GM12873 (cell line): ENCODE measurements around the gene NIFK.

ENCODE experiments used
- TF ChIP-seq, protein P1 (sequence below): IDR thresholded peaks from 2 replicates; pipeline ENCODE4 v1.5.1; 2012; ENCODE audit warnings: low read depth, mild to moderate bottlenecking, moderate library complexity, low read length, control low read depth; ENCODE audit not compliant: insufficient read depth; ENCODE audit errors: missing control alignments

Gene NIFK

DNA sequence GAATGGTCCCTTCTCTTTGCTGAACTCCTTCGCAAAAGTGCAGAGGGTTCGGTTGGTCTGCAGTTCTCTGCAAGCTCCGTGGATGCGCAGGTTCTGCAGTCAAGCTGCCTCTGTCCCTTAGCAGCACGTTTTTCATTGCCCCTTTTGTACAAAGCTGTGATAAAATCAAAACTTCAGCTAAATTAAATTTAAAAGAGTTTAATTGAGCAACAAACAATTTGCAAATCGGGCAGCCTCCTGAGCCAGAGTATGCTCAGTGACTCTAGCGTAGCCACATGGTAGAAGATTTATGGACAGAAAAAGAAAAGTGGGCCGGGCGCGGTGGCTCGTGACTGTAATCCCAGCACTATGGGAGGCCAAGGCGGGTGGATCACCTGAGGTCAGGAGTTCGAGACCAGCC lies 37.6 kb upstream of the NIFK start:
- TF ChIP-seq, protein P1, sequence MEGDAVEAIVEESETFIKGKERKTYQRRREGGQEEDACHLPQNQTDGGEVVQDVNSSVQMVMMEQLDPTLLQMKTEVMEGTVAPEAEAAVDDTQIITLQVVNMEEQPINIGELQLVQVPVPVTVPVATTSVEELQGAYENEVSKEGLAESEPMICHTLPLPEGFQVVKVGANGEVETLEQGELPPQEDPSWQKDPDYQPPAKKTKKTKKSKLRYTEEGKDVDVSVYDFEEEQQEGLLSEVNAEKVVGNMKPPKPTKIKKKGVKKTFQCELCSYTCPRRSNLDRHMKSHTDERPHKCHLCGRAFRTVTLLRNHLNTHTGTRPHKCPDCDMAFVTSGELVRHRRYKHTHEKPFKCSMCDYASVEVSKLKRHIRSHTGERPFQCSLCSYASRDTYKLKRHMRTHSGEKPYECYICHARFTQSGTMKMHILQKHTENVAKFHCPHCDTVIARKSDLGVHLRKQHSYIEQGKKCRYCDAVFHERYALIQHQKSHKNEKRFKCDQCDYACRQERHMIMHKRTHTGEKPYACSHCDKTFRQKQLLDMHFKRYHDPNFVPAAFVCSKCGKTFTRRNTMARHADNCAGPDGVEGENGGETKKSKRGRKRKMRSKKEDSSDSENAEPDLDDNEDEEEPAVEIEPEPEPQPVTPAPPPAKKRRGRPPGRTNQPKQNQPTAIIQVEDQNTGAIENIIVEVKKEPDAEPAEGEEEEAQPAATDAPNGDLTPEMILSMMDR = no peak

GRCh38 chr2:121771976-121772742 lies 35.5 kb upstream of the NIFK start:
- TF ChIP-seq, protein P1 = no peak

DNA sequence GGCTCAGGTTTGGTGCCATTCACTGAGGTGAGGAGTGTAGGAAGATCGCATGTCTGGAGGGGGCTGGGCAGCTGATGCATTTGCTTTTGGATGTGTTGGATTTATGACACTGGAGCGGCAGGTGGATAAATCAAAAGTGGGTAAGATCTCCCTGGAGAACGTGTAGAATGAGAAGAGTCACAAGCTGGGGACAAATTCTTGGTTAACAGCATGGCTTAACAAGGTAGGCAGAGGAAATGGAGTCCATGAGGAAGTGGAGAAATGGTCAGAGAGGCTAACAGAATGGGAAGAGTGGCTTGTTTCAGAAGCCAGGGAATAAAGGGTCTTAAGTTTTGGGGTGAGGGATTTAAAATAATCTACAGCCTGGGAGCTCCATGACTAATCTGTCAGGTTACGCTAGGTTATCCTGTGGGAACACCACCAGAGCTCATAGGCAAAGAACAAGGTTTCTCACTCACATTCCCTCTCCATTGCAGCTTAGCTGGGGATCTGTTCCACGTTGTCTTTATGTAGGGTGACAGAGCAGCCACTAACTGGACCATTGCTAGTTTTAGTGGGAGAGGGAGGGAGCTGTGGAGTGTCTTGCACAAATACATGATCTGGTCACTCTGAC lies 31.6 kb upstream of the NIFK start:
- TF ChIP-seq, protein P1 = no peak

- TF ChIP-seq, protein P1 = no peak
Measured at GRCh38 chr2:121766624-121767023, 29.9 kb upstream of the NIFK start.

DNA sequence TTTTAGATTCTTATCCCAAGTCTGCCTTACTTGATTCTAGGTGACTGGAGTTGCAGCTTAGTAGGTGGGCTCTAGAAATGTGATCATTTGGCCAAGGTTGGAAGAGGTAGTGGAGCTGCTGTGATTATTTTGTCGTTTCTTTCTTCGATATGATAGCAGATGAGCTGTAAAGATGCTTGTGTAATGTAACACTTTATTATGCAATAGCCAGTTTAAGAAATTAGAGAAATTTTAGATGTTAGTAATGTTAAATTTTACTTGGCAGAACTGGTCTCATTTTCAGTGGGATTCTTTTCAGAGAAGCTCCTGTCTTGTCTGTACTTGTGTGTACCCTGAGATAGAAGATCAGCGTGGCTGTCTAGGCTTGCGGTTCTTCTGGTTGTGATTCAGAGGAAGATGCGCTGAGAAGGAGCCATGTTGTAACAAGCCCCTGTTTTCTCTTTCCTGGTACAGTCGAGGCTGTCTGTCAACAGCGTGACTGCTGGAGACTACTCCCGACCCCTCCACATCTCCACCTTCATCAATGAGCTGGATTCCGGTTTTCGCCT lies 28.1 kb upstream of the NIFK start:
- TF ChIP-seq, protein P1 = no peak

DNA sequence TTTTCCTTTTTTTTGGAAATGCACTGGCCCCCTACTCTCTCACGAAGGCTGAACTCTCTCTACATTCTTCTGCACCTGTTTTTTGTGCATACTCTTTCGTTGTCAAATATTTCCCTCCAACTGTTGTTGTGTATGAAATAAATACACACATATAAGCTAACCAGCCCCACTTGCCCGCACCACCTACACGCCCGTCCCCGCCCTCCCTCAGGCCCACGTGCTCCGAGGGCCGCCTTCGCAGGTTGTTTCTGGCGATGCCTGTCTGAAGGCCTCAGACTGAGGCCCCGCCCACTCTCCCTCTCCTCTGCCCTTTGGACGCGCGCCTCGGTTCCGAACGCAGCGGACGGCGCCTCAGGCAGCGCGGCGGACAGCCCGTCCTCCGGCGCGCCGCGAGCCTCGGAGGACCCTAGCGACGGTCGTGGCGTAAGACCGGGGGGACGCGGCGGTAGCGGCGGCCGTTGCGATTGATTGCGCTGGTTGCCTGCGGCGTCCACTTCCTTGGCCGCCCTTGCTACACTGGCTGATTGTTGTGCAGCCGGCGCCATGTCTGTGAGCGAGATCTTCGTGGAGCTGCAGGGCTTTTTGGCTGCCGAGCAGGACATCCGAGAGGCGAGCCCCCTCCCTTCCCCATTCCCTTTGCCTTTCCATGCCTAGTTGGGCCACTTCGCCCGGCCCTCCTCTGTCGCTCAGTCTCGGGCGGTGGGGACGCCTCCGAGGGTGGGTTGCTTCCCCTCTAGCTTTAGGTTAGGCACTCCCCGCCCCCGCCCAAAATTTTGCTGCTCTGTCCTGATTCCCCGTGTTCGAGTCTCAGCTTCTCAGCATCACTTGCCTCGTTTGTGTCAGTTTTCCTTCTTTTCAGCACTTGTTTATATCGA lies 18.8 kb upstream of the NIFK start, which contains the start of gene TSN:
TSN (plus strand) TSS at position 415 of the 875 bp plus-strand sequence; CDS start at position 544, 129 bp downstream.
- TF ChIP-seq, protein P1 = no peak
